ENCODE data around the gene HDAC9.

Gene HDAC9

DNA sequence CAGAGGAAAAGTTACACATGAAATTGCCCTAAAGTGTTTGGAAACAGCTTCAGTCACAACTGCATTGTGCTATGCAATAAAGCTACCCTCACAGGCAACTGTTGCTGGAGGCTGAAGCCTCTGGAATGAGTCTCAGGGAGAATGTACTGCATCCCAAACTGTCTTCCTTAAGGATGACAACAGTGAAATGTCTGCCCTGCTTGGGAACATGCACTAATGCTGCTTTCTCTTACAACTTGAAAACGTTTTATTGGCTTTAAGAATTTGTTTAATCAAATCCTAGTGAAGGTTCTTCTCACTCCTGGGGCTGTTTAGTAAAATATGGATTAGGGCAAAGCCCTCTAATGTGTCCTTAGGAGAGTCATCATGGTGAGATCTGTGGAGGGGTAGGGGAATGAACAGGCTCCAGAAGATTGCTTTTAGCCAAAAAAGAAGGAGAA lies 406.5 kb downstream of the HDAC9 start:
- no peak overlapping the region for H3K4me3 ChIP-seq (IDR thresholded peaks at IDR 0.05; ENCODE audit: insufficient read depth, low read depth, low read length)
- H4K20me1 ChIP-seq (ENCODE audit: insufficient read depth) = no peaks in the 10 kb centered on the region; the same call in 1 of the 2 replicates
- no peak overlapping the region for H2AFZ ChIP-seq (ENCODE audit: low read depth)
- H3K27me3 ChIP-seq (ENCODE audit: insufficient read depth, low read depth) = no peaks in the 10 kb centered on the region
- H3K79me2 ChIP-seq (ENCODE audit: insufficient read depth, low read depth) = no peaks in the 10 kb centered on the region
- H3K4me2 ChIP-seq = no peak overlapping the region
- no peaks in the 10 kb centered on the region for H3K36me3 ChIP-seq (ENCODE audit: insufficient read depth)
- no peaks in the 10 kb centered on the region for H3K4me1 ChIP-seq (ENCODE audit: low read depth, poor library complexity, severe bottlenecking)
- no peak for TF ChIP-seq CTCF (conservative IDR thresholded peaks at IDR 0.05; ENCODE audit: low read depth, low read length)
- no peak overlapping the region for H3K9ac ChIP-seq
- H3K27ac ChIP-seq = no peak overlapping the region

DNA sequence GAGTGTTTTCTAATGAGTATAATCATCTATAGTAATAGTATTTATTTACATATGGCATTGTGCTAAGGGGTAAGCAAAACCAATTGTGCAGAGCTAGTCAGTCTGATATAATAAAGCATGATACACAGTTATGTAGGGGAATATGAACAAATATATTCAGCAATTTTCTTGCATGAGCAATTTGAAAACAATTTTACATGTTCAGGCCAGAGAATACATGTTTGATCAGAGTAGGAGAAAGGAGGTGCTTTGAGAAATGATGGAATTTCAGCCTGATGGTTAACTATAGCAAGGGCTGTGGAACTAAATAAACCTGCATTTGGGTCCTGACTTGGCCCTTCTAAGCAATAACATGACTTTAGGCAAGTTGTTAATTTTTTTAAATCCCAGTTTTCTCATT lies 407.3 kb downstream of the HDAC9 start:
- Histone ChIP-seq H3K4me1 (ENCODE audit: low read depth, poor library complexity, severe bottlenecking) (no peaks in the 10 kb centered on the region), H4K20me1 (ENCODE audit: insufficient read depth) (no peaks in the 10 kb centered on the region), H3K9ac (no peak overlapping the region), H2AFZ (ENCODE audit: low read depth) (no peak overlapping the region), H3K27ac (no peak overlapping the region), H3K4me2 (no peak overlapping the region), H3K27me3 (ENCODE audit: insufficient read depth, low read depth) (no peaks in the 10 kb centered on the region), H3K4me3 (IDR thresholded peaks at IDR 0.05; ENCODE audit: insufficient read depth, low read depth, low read length) (no peak overlapping the region), H3K79me2 (ENCODE audit: insufficient read depth, low read depth) (no peaks in the 10 kb centered on the region), H3K36me3 (ENCODE audit: insufficient read depth) (no peaks in the 10 kb centered on the region)
- TF ChIP-seq CTCF (conservative IDR thresholded peaks at IDR 0.05; ENCODE audit: low read depth, low read length) = no peak

DNA sequence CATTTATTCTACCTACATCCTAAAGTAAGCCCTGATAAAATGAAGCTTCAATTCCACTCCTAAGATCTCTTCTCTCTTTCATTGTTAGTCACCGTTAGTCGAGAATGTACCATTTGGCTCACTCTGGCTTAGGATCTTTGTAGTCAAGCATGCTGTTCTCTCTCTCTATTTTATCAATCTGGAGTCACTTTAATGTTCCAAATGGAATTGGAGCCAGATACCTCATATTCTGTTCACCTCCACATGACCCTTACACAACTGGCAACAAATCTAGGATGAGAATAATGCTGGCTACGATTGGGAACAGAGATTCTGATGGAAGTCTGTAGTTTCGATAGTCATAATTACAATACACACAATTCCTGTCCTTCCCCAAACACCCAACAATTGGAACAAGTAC lies 408.1 kb downstream of the HDAC9 start:
- no peaks in the 10 kb centered on the region for H3K79me2 ChIP-seq (ENCODE audit: insufficient read depth, low read depth)
- H3K27me3 ChIP-seq (ENCODE audit: insufficient read depth, low read depth) = no peaks in the 10 kb centered on the region
- H3K4me3 ChIP-seq (IDR thresholded peaks at IDR 0.05; ENCODE audit: insufficient read depth, low read depth, low read length) = no peak overlapping the region
- no peak overlapping the region for H3K4me2 ChIP-seq
- H3K27ac ChIP-seq = no peak overlapping the region
- no peaks in the 10 kb centered on the region for H4K20me1 ChIP-seq (ENCODE audit: insufficient read depth)
- H3K4me1 ChIP-seq (ENCODE audit: low read depth, poor library complexity, severe bottlenecking) = no peaks in the 10 kb centered on the region
- H2AFZ ChIP-seq (ENCODE audit: low read depth) = no peak overlapping the region
- no peak for TF ChIP-seq CTCF (conservative IDR thresholded peaks at IDR 0.05; ENCODE audit: low read depth, low read length)
- no peaks in the 10 kb centered on the region for H3K36me3 ChIP-seq (ENCODE audit: insufficient read depth)
- H3K9ac ChIP-seq = no peak overlapping the region

DNA sequence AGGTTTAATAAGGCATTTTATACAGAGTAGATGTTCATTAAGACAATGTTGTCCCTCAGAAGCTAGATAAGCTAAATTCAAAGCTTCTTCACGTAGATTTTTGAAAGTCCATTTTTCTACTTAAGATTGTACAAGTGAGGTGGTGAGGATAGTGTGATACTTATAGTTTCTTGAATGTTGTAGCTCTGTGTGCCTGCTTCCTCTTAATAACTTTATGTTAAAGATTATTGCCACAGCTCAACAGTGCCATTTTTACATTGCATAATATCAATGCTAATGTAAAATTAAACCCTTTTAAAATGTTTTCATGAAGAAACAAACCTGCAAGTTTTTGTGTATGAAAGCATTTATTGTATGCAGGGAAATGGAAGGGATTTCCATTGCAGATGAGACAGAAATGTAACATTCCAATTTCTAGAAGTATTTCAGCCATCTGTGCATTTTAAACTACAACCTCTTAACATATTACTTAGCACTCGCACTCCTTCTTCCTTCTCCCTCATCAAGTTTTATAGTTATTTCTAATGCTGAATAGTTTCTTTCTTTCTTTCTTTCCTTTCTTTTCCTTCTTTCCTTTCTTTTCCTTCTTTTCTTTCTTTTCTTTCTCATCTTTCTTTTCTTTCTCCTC lies 409.9 kb downstream of the HDAC9 start:
- no peaks in the 10 kb centered on the region for H3K4me1 ChIP-seq (ENCODE audit: low read depth, poor library complexity, severe bottlenecking)
- H3K4me2 ChIP-seq = no peak overlapping the region
- H3K9ac ChIP-seq = no peak overlapping the region
- no peaks in the 10 kb centered on the region for H4K20me1 ChIP-seq (ENCODE audit: insufficient read depth)
- no peaks in the 10 kb centered on the region for H3K36me3 ChIP-seq (ENCODE audit: insufficient read depth)
- no peaks in the 10 kb centered on the region for H3K79me2 ChIP-seq (ENCODE audit: insufficient read depth, low read depth)
- H3K27ac ChIP-seq = no peak overlapping the region
- H3K27me3 ChIP-seq (ENCODE audit: insufficient read depth, low read depth) = no peaks in the 10 kb centered on the region
- H3K4me3 ChIP-seq (IDR thresholded peaks at IDR 0.05; ENCODE audit: insufficient read depth, low read depth, low read length) = no peak overlapping the region
- no peak overlapping the region for H2AFZ ChIP-seq (ENCODE audit: low read depth)
- no peak for TF ChIP-seq CTCF (conservative IDR thresholded peaks at IDR 0.05; ENCODE audit: low read depth, low read length)
